ENCODE data around the gene ENTREP1. TPM values are rescaled to one million over a fixed set of nuclear protein-coding genes. Genes with fewer than 3 reads are reported as not detected.
"Not testable (repeated sequence)": the region's sequence is repeated elsewhere in the genome, so short reads cannot be mapped to it uniquely, and the experiment has no call there.

Gene ENTREP1
- total RNA-seq, 1 donor from 2014 or later = 22.1 TPM

- intact Hi-C loops (cut with micrococcal nuclease) = no loop called here
- DNase-seq = no peak
- H3K27me3 ChIP-seq (ENCODE audit: low read depth) = no peaks in the 10 kb centered on the region
These were observed 70.7 kb downstream of the ENTREP1 start for GRCh38 chr9:69395718-69396117.

GRCh38 chr9:69396759-69397158 is 71.7 kb downstream of the ENTREP1 start:
- Histone ChIP-seq H3K9me3 (replicated peaks) (peaks cover 3% of the 10 kb centered on the region), H3K36me3 (no peaks in the 10 kb centered on the region), H3K4me1 (peaks cover 45% of the 10 kb centered on the region), H3K27ac (replicated peaks) (peak overlapping the region; percentile 90), H3K4me3 (no peak overlapping the region), H3K27me3 (ENCODE audit: low read depth) (no peaks in the 10 kb centered on the region)
- no peak for DNase-seq
- TF ChIP-seq CTCF (IDR thresholded peaks at IDR 0.05; ENCODE audit: borderline replicate concordance) = no peak
- intact Hi-C loops (cut with micrococcal nuclease) = no loop called here

More at GRCh38 chr9:69395718-69396117, 70.7 kb downstream of the ENTREP1 start:
- H3K4me1 ChIP-seq = peaks cover 54% of the 10 kb centered on the region
- H3K36me3 ChIP-seq = no peaks in the 10 kb centered on the region
- peaks cover 3% of the 10 kb centered on the region for H3K9me3 ChIP-seq (replicated peaks)
- H3K4me3 ChIP-seq = no peak overlapping the region
- no peak for TF ChIP-seq CTCF (IDR thresholded peaks at IDR 0.05; ENCODE audit: borderline replicate concordance)
- H3K27ac ChIP-seq (replicated peaks) = peak overlapping the region; percentile 90

GRCh38 chr9:69397384-69398214 is 72.6 kb downstream of the ENTREP1 start:
- intact Hi-C loops (cut with micrococcal nuclease) = no loop called here
- no peak for DNase-seq
- H3K27me3 ChIP-seq (ENCODE audit: low read depth) = no peaks in the 10 kb centered on the region
- H3K4me1 ChIP-seq = peaks cover 37% of the 10 kb centered on the region
- peaks cover 3% of the 10 kb centered on the region for H3K9me3 ChIP-seq (replicated peaks)
- TF ChIP-seq CTCF (IDR thresholded peaks at IDR 0.05; ENCODE audit: borderline replicate concordance) = no peak
- H3K27ac ChIP-seq (replicated peaks) = peak overlapping the region; percentile 90
- peak overlapping the region; percentile 20 for H3K4me3 ChIP-seq
- H3K36me3 ChIP-seq = no peaks in the 10 kb centered on the region

- Histone ChIP-seq H3K9me3 (replicated peaks) (no peaks in the 10 kb centered on the region), H3K27me3 (ENCODE audit: low read depth) (no peaks in the 10 kb centered on the region), H3K4me3 (no peak overlapping the region), H3K27ac (replicated peaks) (no peak overlapping the region), H3K4me1 (peaks cover 17% of the 10 kb centered on the region), H3K36me3 (no peaks in the 10 kb centered on the region)
- no peak for TF ChIP-seq CTCF (IDR thresholded peaks at IDR 0.05; ENCODE audit: borderline replicate concordance)
- intact Hi-C loops (cut with micrococcal nuclease) = no loop called here
- no peak for DNase-seq
These were observed 75.5 kb downstream of the ENTREP1 start for GRCh38 chr9:69400470-69400869.

- H3K9me3 ChIP-seq (replicated peaks); H3K36me3 ChIP-seq; intact Hi-C loops (cut with micrococcal nuclease): not testable (repeated sequence)
These were observed 84.9 kb downstream of the ENTREP1 start for GRCh38 chr9:69409936-69410335.

GRCh38 chr9:69411246-69411645 is 86.2 kb downstream of the ENTREP1 start:
- intact Hi-C loops (cut with micrococcal nuclease) = no loop called here
- Histone ChIP-seq H3K36me3 (no peaks in the 10 kb centered on the region), H3K9me3 (replicated peaks) (no peaks in the 10 kb centered on the region)

More at GRCh38 chr9:69409936-69410335, 84.9 kb downstream of the ENTREP1 start:
- not testable (repeated sequence) for DNase-seq; H3K4me3 ChIP-seq; H3K27me3 ChIP-seq (ENCODE audit: low read depth); H3K4me1 ChIP-seq; H3K27ac ChIP-seq (replicated peaks)

More at GRCh38 chr9:69411246-69411645, 86.2 kb downstream of the ENTREP1 start:
- H3K4me1 ChIP-seq = peaks cover 8% of the 10 kb centered on the region
- H3K27ac ChIP-seq (replicated peaks) = no peak overlapping the region
- no peak for TF ChIP-seq CTCF (IDR thresholded peaks at IDR 0.05; ENCODE audit: borderline replicate concordance)
- H3K4me3 ChIP-seq = no peak overlapping the region
- no peak for DNase-seq
- no peaks in the 10 kb centered on the region for H3K27me3 ChIP-seq (ENCODE audit: low read depth)
